GM21367 (cell line): ENCODE data around the gene CHST6.
"Not testable (repeated sequence)": the region's sequence is repeated elsewhere in the genome, so short reads cannot be mapped to it uniquely, and the experiment has no call there.

Experiments
- ATAC-seq: cut with Tn5 transposase; IDR thresholded peaks from one replicate; pipeline ENCODE4 v1.9.1; 2021; ENCODE audit not compliant: unreplicated experiment

Gene CHST6

DNA sequence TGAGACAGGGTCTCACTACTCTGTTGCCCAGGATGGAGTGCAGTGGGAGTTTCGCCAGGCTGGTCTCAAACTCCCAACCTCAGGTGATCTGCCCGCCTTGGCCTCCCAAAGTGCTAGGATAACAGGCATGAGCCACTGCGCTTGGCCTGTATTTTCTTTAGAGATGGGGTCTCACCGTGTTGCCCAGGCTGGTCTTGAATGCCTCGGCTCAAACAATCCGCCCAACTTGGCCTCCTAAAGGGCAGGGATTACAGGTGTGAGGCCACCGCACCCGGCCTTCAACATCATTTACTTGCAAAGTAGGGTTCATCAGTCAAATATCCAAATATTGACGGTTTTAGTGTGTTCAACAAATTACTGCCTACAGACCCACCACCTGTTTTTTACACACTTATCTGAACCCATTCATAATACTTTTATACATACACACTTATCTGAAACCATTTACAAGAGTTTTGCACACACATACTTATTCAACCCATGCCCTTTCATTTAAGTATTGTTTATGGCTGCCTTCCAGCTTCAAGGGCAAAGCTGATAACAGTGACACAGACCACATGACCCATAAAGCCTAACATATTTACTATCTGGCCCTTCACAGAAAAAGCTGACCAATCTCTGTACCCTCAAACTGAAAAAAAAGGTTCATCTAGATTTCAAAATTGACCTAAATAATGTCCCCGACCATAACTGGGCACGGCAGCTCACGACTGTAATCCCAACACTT, 42.6 kb downstream of the CHST6 start:
- ATAC-seq = no peak

DNA sequence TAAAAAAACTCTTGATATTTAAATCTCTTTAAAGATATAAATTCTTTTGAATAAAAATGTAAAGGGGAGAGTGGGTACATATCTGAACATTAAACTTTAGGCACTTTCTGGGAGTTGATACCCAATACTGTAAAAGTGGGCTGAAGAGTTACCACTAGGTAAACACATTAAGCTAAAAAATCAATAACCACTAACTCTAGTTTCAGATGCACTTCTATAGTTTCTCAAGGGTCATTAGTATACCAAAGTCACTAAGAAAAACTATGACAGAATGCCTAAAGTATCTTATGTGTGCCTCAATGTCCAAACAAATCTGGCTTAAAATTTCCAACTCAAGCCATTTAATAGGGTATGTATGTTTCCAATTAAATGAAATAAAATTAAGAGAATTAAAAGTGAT, 48.8 kb downstream of the CHST6 start:
- no peak for ATAC-seq

DNA sequence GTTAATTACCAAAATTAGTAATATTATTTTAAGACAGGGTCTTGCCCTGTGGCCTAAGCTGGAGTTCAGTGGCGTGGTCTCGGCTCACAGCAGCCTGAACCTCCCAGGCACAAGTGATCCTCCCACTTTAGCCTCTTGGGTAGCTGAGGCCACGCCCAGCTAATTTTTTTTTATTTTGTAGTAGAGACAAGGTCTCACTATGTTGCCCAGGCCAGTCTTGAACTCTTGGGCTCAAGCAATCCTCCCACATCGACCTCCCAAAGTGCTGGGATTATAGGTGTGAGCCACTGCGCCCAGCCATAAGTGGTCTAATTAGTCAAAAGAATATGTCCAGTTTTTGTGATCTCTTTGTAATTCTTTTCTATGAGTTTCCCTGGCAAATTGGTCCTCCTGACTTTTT, 49.9 kb downstream of the CHST6 start:
- ATAC-seq = no peak

DNA sequence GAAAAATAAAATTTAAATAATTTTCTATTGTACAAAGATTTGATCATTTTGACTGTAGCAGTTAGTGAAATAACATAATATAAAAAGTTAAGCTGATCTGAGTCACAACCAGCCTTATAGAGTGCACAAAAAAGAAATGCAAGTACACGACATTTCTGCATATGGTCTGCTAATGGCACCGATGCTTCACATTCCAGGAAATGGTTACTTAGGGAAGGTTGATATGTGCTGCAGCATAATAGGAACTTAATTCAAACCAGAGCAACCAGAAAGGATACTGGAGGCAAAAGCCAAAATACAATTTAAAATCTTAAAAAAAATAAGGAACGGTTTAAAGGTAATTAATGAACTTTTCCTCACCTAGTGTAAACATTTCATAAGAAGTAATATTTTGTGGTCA, 51.9 kb downstream of the CHST6 start:
- ATAC-seq = no peak

DNA sequence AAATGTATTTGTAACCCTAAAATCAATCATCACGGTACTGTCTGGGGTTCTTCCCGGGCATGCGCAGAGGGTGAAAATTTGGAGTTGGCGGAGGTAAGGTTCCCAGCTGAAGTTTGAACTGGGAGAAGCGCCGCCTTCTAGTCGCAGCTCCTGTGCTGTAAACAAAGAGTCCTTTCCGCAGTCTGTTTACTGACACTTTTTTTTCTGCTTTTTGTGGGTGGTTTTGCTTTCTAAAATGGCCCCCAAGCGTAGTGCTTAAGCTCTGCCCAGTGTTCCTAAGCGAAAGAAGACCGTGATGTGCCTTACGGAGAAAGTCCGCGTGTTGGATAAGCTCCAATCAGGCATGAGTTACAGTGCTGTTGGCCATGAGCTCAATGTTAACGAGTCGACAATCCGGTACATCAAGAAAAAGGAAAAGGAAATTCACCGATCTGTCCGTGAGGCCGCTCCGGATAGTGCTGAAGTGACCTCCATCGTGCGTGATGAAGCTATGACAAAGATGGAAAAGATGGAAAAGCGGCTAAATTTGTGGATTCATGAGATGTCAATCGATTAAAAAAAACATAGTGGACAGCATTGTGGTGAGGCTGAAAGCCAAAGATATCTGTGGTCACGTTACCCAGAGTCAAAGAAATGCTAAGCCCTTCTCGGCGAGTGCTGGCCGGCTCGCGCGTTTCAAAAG, 61.4 kb downstream of the CHST6 start:
- peak; percentile 60 for ATAC-seq

DNA sequence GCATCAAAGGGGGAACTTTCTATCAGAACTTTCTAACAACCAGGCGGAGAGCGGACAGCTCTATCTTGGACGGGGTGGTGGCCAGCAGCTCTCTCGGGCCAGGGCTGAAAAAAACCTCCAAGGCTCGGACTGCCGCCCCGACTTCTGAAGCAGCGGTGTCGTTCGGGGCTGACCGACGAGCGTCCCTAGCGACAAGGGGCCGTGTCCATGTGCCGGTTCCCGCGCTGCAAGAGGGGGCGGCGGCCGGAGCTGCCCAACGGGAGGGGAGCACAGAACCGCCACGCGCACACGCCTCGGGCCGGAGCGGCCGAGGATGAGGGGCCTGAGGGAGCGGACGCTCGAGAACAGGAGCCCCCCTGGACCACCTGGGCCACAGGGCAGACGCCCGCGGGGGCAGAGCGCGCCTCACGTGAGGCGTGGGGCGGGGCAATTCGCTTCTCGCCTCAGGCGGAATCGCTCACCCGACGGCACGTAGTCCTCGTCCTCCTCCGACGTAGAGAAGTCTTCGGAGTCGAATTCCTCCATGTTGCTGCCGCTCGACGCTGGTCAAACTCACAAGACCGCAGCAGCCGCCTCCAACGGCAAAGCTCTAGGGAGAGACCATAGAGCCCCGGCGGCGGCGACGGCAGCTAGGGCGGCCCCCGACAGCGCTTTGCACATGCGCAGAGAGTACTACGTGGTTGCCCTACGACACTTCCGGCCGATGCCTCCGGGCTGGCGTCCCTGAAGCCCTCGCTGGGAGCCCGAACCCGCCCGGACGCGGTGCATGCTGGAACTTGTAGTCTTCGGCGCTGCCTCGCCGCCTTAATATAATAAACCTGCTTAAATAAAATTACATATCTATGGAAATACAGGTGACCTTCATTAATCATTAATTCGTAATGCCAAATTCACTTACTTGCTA, 62.2 kb downstream of the CHST6 start, which contains the start of gene CFDP1:
Gene CFDP1 (minus strand): TSS at position 676 of the 904 bp plus-strand sequence. CDS start 151 bp downstream, at position 525.
- peak; percentile 85 for ATAC-seq

DNA sequence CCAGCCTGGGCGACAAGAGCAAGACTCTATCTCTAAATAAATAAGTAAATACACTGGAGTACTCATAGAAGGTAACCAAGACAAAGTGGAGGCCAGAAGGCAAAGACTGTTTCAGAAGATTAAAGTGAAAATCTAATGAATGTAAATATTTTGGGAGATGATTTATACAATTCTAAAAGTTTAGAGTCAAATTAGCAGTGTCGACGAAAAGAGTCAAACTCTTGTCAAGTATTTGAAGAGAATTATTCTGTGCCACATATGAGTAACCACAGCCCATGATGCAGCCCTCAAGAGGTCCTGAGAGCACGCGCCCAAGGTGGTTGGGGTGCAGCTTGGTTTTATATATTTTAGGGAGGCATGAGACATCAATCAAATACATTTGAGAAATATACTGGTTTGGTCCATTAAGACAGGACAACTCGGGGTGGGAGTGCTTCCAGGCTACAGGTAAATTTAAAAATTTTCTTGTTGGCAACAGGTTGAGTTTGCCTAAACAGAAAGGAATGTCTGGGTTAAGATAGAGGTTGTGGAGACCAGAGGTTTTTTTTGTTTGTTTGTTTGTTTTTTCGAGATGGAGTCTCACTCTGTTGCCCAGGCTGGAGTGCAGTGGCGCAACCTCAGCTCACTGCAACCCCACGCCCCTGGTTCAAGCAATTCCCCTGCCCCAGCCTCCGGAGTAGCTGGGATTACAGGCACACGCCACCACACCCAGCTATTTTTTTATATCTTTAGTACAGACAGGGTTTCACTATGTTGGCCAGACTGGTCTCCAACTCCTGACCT, 65.4 kb downstream of the CHST6 start:
- no peak for ATAC-seq

DNA sequence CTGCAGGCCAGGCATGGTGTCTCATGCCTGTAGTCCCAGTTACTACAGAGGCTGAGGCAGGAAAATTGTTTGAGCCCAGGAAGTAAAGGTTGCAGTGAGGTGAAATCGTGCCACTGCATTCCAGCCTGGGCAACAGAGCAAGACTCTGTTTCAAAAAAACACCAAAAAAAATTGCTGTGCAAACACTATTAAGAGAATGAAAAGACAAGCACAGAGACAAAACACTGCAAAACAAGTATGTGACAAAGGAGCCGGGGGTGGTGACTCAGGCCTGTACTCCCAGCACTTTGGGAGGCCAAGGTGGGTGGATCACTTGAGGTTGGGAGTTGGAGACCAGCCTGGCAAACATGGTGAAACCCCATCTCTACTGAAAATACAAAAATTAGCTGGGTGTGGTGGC, 68.7 kb downstream of the CHST6 start:
- ATAC-seq = not testable (repeated sequence)

DNA sequence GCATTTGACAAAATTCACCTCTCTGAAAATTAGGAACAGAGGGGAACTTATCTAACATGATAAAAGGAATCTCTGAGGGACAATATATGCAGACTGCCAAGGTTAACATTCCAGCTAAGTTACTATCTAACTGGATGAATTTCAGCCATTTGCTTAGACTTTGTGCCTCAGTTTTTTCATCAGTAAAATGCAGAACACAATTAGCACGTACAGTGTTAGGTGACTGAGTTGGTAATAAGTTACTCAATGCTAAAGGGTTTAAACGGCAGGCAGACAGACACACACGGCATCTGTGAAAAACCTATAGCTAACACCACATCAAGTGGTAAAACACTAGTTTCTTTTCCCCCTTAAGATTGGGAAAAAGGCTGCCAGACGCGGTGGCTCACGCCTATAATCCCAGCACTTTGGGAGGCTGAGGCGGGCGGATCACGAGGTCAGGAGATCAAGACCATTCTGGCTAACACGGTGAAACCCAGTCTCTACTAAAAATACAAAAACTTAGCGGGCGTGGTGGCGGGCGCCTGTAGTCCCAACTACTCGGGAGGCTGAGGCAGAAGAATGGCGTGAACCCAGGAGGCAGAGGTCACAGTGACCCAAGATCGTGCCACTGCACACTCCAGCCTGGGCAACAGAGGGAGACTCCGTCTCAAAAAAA, 71.0 kb downstream of the CHST6 start:
- ATAC-seq = not testable (repeated sequence)

DNA sequence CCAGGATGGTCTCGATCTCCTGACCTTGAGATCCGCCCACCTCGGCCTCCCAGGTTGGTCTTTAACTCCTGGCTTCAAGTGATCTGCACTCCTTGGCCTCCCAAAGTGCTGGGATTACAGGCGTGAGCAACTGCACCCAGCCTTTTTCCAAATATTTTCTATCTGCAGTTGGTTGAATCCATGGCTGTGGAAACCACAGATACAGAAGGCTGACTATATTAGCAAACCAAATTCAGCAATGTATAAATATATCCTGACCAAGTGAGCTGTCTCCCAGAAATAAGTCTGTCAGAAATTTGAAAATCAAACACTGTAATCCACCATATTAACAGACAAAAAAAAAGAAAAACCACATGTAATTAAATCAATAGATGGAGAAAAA, 71.5 kb downstream of the CHST6 start:
- ATAC-seq = no peak
